ENCODE data around the gene CDHR3. TPM values are rescaled to one million over a fixed set of nuclear protein-coding genes. Genes with fewer than 3 reads are reported as not detected.
A peak's percentile ranks its signal among the peaks of the same experiment; 100 is the strongest.

The CDHR3 gene
- total RNA-seq, 2 donors from 2014 or later: 5.8 to 13.9 TPM

DNA sequence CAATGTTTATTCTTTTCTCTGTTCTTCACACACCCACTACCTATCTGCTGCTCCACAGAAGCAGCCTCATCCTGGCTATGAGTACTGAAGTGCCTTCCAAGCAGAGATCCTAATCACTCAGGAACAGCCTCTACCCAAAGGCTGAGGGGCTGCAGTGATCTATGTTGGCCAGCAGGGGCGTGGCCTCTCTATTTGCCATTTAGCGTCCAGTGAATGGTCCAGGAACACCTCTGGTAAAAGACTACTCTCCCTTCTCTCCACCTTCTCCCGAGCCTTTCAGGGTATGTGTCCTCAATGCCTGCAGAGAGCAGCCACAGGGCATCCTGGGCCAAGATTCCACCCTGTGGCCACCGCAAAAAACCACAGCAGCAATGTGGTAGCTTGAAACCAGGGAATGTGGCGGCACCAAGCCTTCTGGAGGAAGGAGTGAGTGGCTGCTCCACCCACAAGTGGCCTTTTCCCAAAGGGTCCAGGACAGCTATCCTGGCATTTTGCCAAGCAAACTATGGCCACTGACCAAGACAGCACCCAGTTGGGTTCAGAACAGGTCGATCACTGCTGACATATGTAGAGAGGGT lies 78.2 kb downstream of the CDHR3 start:
- Mint-ChIP-seq H3K27me3 (peaks cover 17% of the 10 kb centered on the region), H3K27ac (peak overlapping the region; percentile 43), H3K4me3 (no peak overlapping the region), H3K4me1 (peaks cover 17% of the 10 kb centered on the region), H3K36me3 (ENCODE audit: low read depth) (no peaks in the 10 kb centered on the region)
- peak; percentile 39 for ATAC-seq
- H3K9me3 ChIP-seq (ENCODE audit: control insufficient read depth, low read length, poor library complexity, severe bottlenecking): no peaks in the 10 kb centered on the region
- DNase-seq: no peak

- no peak for DNase-seq
- Mint-ChIP-seq H3K36me3 (ENCODE audit: low read depth) (no peaks in the 10 kb centered on the region), H3K27me3 (peaks cover 17% of the 10 kb centered on the region), H3K27ac (peak overlapping the region; percentile 93), H3K4me1 (peaks cover 17% of the 10 kb centered on the region), H3K4me3 (peak overlapping the region; percentile 41)
- H3K9me3 ChIP-seq (ENCODE audit: control insufficient read depth, low read length, poor library complexity, severe bottlenecking): no peaks in the 10 kb centered on the region
- ATAC-seq: peak; percentile 3
Measured at GRCh38 chr7:106042196-106042611, 79.1 kb downstream of the CDHR3 start.

DNA sequence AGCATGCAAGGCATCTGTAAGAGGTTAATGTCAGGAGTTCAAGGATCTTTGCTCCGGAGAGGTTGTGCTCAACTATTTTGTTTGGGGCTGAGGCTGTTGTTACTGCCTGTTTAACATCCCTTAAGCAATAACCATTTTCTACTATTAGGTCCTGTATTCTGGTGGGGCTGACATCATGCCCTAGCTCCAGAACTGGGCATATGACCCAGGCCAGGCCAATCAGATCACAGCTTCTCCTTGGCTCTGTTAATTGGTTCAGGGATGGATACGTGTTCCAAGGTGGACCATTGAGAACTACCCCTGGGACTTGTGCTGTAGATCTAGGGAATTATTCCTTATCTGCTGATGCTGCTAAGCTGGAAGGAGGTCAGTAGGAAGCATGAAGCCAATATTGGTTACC lies 82.1 kb downstream of the CDHR3 start:
- Mint-ChIP-seq H3K36me3 (ENCODE audit: low read depth) (no peaks in the 10 kb centered on the region), H3K4me3 (no peak overlapping the region), H3K27ac (no peak overlapping the region), H3K4me1 (peaks cover 13% of the 10 kb centered on the region), H3K27me3 (peaks cover 21% of the 10 kb centered on the region)
- ATAC-seq (no peak), DNase-seq (no peak)
- H3K9me3 ChIP-seq (ENCODE audit: control insufficient read depth, low read length, poor library complexity, severe bottlenecking): no peaks in the 10 kb centered on the region

- ATAC-seq: no peak
- Mint-ChIP-seq H3K27ac (no peak overlapping the region), H3K4me3 (no peak overlapping the region), H3K27me3 (peaks cover 21% of the 10 kb centered on the region), H3K4me1 (peaks cover 13% of the 10 kb centered on the region), H3K36me3 (ENCODE audit: low read depth) (no peaks in the 10 kb centered on the region)
- H3K9me3 ChIP-seq (ENCODE audit: control insufficient read depth, low read length, poor library complexity, severe bottlenecking): no peaks in the 10 kb centered on the region
- no peak for DNase-seq
Measured at GRCh38 chr7:106045586-106045985, 82.5 kb downstream of the CDHR3 start.

DNA sequence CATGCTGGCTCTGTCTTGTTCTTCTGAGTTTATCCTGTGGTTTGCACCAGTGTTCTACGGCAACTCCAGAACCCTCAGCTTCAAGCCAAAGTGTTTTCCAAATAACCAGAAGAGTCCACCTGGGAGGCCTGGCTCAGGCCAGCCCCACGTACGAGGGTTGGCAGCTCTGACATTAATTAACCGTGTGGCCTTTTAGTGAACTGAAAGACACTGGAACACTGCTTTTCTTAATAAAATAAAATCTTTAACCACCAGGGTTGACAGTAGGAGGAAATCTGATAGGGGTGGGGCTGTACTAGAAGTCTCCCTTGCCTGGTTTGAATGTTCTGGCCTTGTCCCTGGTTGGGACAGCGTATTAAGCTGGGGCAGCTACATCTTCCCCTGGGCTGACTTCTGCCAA lies 84.1 kb downstream of the CDHR3 start:
- Mint-ChIP-seq H3K27ac (no peak overlapping the region), H3K4me3 (no peak overlapping the region), H3K27me3 (peaks cover 17% of the 10 kb centered on the region), H3K36me3 (ENCODE audit: low read depth) (no peaks in the 10 kb centered on the region), H3K4me1 (peaks cover 7% of the 10 kb centered on the region)
- DNase-seq: no peak
- H3K9me3 ChIP-seq (ENCODE audit: control insufficient read depth, low read length, poor library complexity, severe bottlenecking): no peaks in the 10 kb centered on the region
- ATAC-seq: no peak

GRCh38 chr7:106047818-106048705 lies 85.0 kb downstream of the CDHR3 start:
- Mint-ChIP-seq H3K27ac (no peak overlapping the region), H3K4me1 (peaks cover 2% of the 10 kb centered on the region), H3K4me3 (no peak overlapping the region), H3K27me3 (peaks cover 17% of the 10 kb centered on the region), H3K36me3 (ENCODE audit: low read depth) (no peaks in the 10 kb centered on the region)
- ATAC-seq: no peak
- no peak for DNase-seq
- no peaks in the 10 kb centered on the region for H3K9me3 ChIP-seq (ENCODE audit: control insufficient read depth, low read length, poor library complexity, severe bottlenecking)

- Mint-ChIP-seq H3K4me3 (no peak overlapping the region), H3K27me3 (peaks cover 17% of the 10 kb centered on the region), H3K27ac (no peak overlapping the region), H3K36me3 (ENCODE audit: low read depth) (no peaks in the 10 kb centered on the region), H3K4me1 (peaks cover 2% of the 10 kb centered on the region)
- no peak for DNase-seq
- H3K9me3 ChIP-seq (ENCODE audit: control insufficient read depth, low read length, poor library complexity, severe bottlenecking): no peaks in the 10 kb centered on the region
- ATAC-seq: no peak
Measured at GRCh38 chr7:106048706-106049020, 85.6 kb downstream of the CDHR3 start.

DNA sequence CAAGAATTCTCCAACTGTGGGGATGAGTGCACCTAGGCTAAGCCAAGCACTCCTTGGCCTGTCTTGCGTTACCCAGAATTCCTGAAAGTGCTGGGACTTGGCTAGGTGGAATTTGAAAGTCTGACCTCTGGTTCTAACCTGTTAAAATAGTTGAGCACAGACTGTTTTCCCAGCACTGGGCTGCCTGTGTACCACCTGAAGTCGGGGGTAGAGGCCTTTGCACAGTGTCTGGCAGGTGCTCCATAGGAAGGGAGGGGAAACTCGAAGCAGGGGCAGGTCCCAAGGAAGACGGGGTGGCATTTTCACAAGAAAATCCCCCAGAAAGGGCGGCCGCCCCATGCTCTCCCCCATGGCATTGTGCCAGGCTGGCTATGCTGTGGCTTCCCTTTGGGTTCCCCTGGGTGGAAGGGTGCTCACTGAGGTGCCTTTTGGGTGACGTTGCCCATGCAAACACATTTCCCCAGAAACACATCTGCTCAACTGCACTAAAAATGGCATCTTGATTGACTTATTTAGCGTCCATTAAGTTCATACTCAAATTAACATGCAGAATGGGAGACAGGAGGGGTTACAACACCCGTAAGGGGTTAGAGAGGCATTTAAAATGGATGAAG lies 86.2 kb downstream of the CDHR3 start:
- ATAC-seq (peak; percentile 36), DNase-seq (no peak)
- peaks cover 2% of the 10 kb centered on the region for H3K4me1 Mint-ChIP-seq

GRCh38 chr7:106050002-106050745 lies 87.1 kb downstream of the CDHR3 start:
- DNase-seq (no peak), ATAC-seq (no peak)
- Mint-ChIP-seq H3K4me3 (peak overlapping the region; percentile 31), H3K27ac (no peak overlapping the region), H3K27me3 (peaks cover 7% of the 10 kb centered on the region), H3K4me1 (peaks cover 2% of the 10 kb centered on the region), H3K36me3 (ENCODE audit: low read depth) (no peaks in the 10 kb centered on the region)
- H3K9me3 ChIP-seq (ENCODE audit: control insufficient read depth, low read length, poor library complexity, severe bottlenecking): no peaks in the 10 kb centered on the region

More for the DNA sequence above, 86.2 kb downstream of the CDHR3 start:
- Mint-ChIP-seq H3K27ac (no peak overlapping the region), H3K27me3 (peaks cover 16% of the 10 kb centered on the region), H3K36me3 (ENCODE audit: low read depth) (no peaks in the 10 kb centered on the region), H3K4me3 (no peak overlapping the region)
- H3K9me3 ChIP-seq (ENCODE audit: control insufficient read depth, low read length, poor library complexity, severe bottlenecking): no peaks in the 10 kb centered on the region

DNA sequence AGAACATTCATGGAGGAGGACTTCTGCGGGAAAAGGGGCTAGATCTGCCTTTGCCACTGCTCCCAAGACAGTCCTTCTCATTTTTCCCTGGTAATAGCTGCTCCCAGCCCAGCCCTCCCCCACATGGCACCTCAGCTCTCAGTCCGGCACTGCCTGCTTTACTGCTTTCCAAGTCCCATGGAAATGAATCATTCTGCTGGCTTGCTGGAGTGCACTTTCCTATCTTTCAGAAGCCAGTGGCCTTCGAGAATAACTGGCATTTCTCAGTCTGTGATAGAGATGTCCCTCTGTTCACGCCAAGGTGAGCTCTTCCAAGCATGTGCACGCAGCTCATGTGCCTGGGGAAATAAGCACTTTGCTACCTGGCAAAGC lies 87.7 kb downstream of the CDHR3 start:
- Mint-ChIP-seq H3K27me3 (peaks cover 4% of the 10 kb centered on the region), H3K36me3 (ENCODE audit: low read depth) (no peaks in the 10 kb centered on the region), H3K4me3 (no peak overlapping the region), H3K4me1 (peaks cover 2% of the 10 kb centered on the region), H3K27ac (no peak overlapping the region)
- no peak for ATAC-seq
- no peaks in the 10 kb centered on the region for H3K9me3 ChIP-seq (ENCODE audit: control insufficient read depth, low read length, poor library complexity, severe bottlenecking)
- no peak for DNase-seq

GRCh38 chr7:106052681-106053080 lies 89.6 kb downstream of the CDHR3 start:
- Mint-ChIP-seq H3K27ac (no peak overlapping the region), H3K4me3 (no peak overlapping the region), H3K27me3 (peaks cover 4% of the 10 kb centered on the region), H3K36me3 (ENCODE audit: low read depth) (no peaks in the 10 kb centered on the region), H3K4me1 (peaks cover 6% of the 10 kb centered on the region)
- DNase-seq: no peak
- ATAC-seq: no peak
- no peaks in the 10 kb centered on the region for H3K9me3 ChIP-seq (ENCODE audit: control insufficient read depth, low read length, poor library complexity, severe bottlenecking)

GRCh38 chr7:106053109-106053508 lies 90.0 kb downstream of the CDHR3 start:
- Mint-ChIP-seq H3K4me1 (peaks cover 9% of the 10 kb centered on the region), H3K36me3 (ENCODE audit: low read depth) (no peaks in the 10 kb centered on the region), H3K4me3 (no peak overlapping the region), H3K27me3 (peaks cover 4% of the 10 kb centered on the region), H3K27ac (no peak overlapping the region)
- ATAC-seq (no peak), DNase-seq (no peak)
- H3K9me3 ChIP-seq (ENCODE audit: control insufficient read depth, low read length, poor library complexity, severe bottlenecking): no peaks in the 10 kb centered on the region

Data from T-helper 17 cell (primary cell).